DND-41 (cell line): ENCODE measurements around the gene SMAD6.

Experiments
- ATAC-seq: fragments of 200-7000 bp; cut with Tn5 transposase; 3 replicates; pipeline ENCODE4 v1.9.1; 2021; ENCODE audit warnings: low read depth; ENCODE audit not compliant: insufficient read depth
- DNase-seq: peaks from one replicate; pipeline ENCODE4 v3.0.0-alpha.2; 2020
- H2AFZ ChIP-seq: 2 replicates; pipeline ENCODE4 v1.6.0; 2012; ENCODE audit warnings: low read depth, low read length
- H3K27ac ChIP-seq: 2 replicates; pipeline ENCODE4 v1.5.1; 2012; ENCODE audit warnings: low read length, inconsistent platforms
- H3K27me3 ChIP-seq: fragments of 200-600 bp; sonication (generic); 2 replicates; pipeline ENCODE4 v1.6.0; 2012; ENCODE audit warnings: low read length, mild to moderate bottlenecking, inconsistent platforms; ENCODE audit not compliant: insufficient read depth, poor library complexity
- H3K36me3 ChIP-seq: 2 replicates; pipeline ENCODE4 v1.5.1; 2012; ENCODE audit warnings: low read length, inconsistent platforms; ENCODE audit not compliant: insufficient read depth
- H3K4me1 ChIP-seq: 2 replicates; pipeline ENCODE4 v1.5.1; 2012; ENCODE audit warnings: mild to moderate bottlenecking, low read length; ENCODE audit not compliant: insufficient read depth
- H3K4me2 ChIP-seq: 2 replicates; pipeline ENCODE4 v1.6.0; 2012; ENCODE audit warnings: mild to moderate bottlenecking, moderate library complexity, low read length, inconsistent platforms; ENCODE audit not compliant: insufficient read depth
- H3K4me3 ChIP-seq, 2 experiments: fragments of 200-600 bp in 1 of 2; shearing (Covaris generic) in 1 of 2; 2 replicates each; pipeline ENCODE4 v1.5.1; 2012 to 2016; ENCODE audit warnings: inconsistent platforms in 2 of 2, low read length in 2 of 2, mild to moderate bottlenecking in 2 of 2, low read depth in 1 of 2, moderate library complexity in 1 of 2
- H3K79me2 ChIP-seq: 2 replicates; pipeline ENCODE4 v1.6.0; 2012; ENCODE audit warnings: low read length, inconsistent platforms; ENCODE audit not compliant: insufficient read depth
- H3K9ac ChIP-seq: 2 replicates; pipeline ENCODE4 v1.6.0; 2012; ENCODE audit warnings: low read depth, mild to moderate bottlenecking, inconsistent platforms, low read length, moderate library complexity
- H3K9me3 ChIP-seq: 2 replicates; pipeline ENCODE4 v1.5.1; 2012; ENCODE audit warnings: low read length, moderate library complexity, mild to moderate bottlenecking, inconsistent platforms; ENCODE audit not compliant: insufficient read depth, severe bottlenecking
- H4K20me1 ChIP-seq: 2 replicates; pipeline ENCODE4 v1.6.0; 2012; ENCODE audit warnings: low read length; ENCODE audit not compliant: insufficient read depth
- EZH2 ChIP-seq: IDR thresholded peaks from 3 replicates; pipeline ENCODE4 v1.6.1; 2012; ENCODE audit warnings: borderline replicate concordance, low read depth, mild to moderate bottlenecking, moderate library complexity, low read length, inconsistent platforms; ENCODE audit not compliant: severe bottlenecking
- TF ChIP-seq, protein P1 (sequence below): IDR thresholded peaks from 2 replicates; pipeline ENCODE4 v1.5.1; 2012; ENCODE audit warnings: borderline replicate concordance, low read length, moderate library complexity, mild to moderate bottlenecking; ENCODE audit not compliant: poor library complexity, severe bottlenecking; ENCODE audit errors: extremely low read depth

Gene SMAD6

DNA sequence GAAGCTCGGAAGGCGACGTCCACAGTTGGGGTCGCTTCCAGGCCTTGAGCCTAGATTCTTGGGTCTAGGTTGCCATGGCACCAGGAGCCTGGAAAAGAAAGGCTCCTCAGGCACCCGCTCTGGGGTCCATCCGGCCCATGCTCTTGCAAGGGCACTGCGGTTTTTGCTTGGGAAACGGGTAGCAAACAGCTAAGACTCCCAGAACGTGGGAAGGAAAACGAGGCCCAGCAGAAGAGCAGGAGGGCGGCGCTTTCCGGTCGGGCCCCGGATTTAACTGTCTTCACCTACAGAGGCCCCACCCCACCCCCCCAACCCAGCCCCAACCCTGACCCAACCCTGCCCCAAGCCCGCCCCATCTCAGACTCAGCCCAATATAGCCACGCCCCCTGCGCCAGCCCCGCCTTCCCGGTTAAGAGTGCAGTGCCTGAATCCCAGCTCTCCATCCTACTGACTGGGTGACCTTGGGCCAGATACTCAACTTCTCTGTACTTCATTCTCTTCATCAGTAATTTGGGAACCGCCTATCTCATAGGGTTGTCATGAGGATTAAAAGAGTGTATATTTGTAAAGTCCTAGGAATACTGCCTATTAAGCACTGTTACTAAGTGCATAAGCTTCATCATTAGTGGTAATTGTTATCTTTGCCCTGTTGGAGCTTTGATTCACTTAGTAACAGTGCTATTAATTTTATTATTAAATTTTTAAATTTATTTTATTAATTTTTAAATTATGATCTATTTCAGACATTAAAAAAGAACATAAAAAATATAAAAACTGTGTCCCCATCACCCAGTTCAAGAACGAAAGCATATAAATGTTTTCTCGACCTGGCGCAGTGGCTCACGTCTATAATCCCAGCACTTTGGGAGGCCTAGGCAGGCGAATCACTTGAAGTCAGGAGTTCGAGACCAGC lies 28.4 kb upstream of the SMAD6 start:
- Histone ChIP-seq H3K4me1 (peaks cover 22% of the 10 kb centered on the region), H3K36me3 (no peaks in the 10 kb centered on the region), H2AFZ (peak overlapping the region; percentile 10; the same call in 1 of the 2 replicates), H4K20me1 (no peaks in the 10 kb centered on the region), H3K79me2 (no peaks in the 10 kb centered on the region), H3K9me3 (no peaks in the 10 kb centered on the region), H3K9ac (no peak overlapping the region), H3K4me3 (no peak overlapping the region), H3K4me2 (no peak overlapping the region), H3K27me3 (no peaks in the 10 kb centered on the region), H3K27ac (peak overlapping the region; percentile 67)
- DNase-seq (peak; percentile 64), ATAC-seq (peak; percentile 72)
- TF ChIP-seq, protein P1, sequence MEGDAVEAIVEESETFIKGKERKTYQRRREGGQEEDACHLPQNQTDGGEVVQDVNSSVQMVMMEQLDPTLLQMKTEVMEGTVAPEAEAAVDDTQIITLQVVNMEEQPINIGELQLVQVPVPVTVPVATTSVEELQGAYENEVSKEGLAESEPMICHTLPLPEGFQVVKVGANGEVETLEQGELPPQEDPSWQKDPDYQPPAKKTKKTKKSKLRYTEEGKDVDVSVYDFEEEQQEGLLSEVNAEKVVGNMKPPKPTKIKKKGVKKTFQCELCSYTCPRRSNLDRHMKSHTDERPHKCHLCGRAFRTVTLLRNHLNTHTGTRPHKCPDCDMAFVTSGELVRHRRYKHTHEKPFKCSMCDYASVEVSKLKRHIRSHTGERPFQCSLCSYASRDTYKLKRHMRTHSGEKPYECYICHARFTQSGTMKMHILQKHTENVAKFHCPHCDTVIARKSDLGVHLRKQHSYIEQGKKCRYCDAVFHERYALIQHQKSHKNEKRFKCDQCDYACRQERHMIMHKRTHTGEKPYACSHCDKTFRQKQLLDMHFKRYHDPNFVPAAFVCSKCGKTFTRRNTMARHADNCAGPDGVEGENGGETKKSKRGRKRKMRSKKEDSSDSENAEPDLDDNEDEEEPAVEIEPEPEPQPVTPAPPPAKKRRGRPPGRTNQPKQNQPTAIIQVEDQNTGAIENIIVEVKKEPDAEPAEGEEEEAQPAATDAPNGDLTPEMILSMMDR, result no peak
- TF ChIP-seq EZH2, result no peak

DNA sequence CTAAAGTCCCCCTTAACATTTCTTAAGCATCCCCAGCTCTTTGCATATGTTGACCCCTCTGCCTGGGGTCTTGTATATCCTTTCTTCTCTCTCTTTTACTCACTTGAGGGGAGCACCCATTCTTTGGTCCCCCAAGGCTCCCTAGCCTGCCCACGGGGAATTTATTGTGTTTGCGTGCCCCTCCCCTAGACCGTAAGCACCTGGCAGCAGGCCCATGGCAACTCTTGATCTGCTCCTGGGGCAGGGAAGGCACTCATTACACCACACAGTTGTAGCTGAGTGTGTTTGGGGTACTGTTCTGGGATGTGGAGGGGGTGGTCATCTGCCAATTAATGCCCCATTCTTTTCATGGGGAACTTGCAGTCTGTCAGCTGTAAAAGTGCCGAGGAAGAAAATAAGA lies 27.3 kb upstream of the SMAD6 start:
- Histone ChIP-seq H3K4me2 (no peak overlapping the region), H3K9ac (no peak overlapping the region), H4K20me1 (no peaks in the 10 kb centered on the region), H3K27ac (no peak overlapping the region), H3K9me3 (no peaks in the 10 kb centered on the region), H3K27me3 (no peaks in the 10 kb centered on the region), H3K79me2 (no peaks in the 10 kb centered on the region), H3K4me1 (peaks cover 22% of the 10 kb centered on the region), H2AFZ (no peak overlapping the region), H3K4me3 (no peak overlapping the region), H3K36me3 (no peaks in the 10 kb centered on the region)
- no peak for ATAC-seq
- no peak for DNase-seq
- TF ChIP-seq, protein P1, result no peak
- TF ChIP-seq EZH2, result no peak

DNA sequence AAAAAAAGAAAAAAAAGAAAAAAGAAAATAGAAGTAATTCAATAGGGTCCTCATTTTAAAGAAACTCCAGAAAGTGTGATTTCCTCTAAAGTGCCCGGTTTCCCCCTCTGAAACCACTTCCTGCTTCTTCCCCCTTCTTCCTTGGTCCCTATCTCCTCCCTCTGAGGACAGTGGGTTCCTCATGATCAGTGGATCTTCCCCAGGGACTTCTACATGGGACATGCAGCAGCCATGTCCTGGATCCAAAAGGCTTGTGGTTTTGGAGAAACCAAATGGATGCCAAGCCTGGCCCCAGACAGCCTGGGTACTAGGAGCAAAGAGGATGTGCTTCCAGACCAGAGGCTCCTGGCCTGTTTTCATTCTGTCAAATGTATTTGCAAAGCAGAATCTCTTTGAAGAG lies 26.6 kb upstream of the SMAD6 start:
- H3K36me3 ChIP-seq, result no peaks in the 10 kb centered on the region
- peak overlapping the region; percentile 27; the same call in 1 of the 2 replicates for H3K27ac ChIP-seq
- no peaks in the 10 kb centered on the region for H3K9me3 ChIP-seq
- no peaks in the 10 kb centered on the region for H3K27me3 ChIP-seq
- no peaks in the 10 kb centered on the region for H4K20me1 ChIP-seq
- DNase-seq (peak; percentile 10), ATAC-seq (peak; percentile 41; the same call in 1 of the 3 replicates)
- TF ChIP-seq EZH2, result no peak
- TF ChIP-seq, protein P1, result no peak
- no peaks in the 10 kb centered on the region for H3K79me2 ChIP-seq
- H3K4me2 ChIP-seq, result no peak overlapping the region
- no peak overlapping the region for H3K9ac ChIP-seq
- no peak overlapping the region for H2AFZ ChIP-seq
- H3K4me3 ChIP-seq, result no peak overlapping the region
- H3K4me1 ChIP-seq, result peaks cover 22% of the 10 kb centered on the region
